NCI-H510A treated with DMSO at 0.1 percent for 48 hours (cell line): ENCODE data around the gene PPP1R3G.
"Not testable (repeated sequence)": the region's sequence is repeated elsewhere in the genome, so short reads cannot be mapped to it uniquely, and the experiment has no call there.

Experiments
- DNase-seq: peaks from one replicate; lab custom pipeline; 2025; lab: John Stamatoyannopoulos, UW

The PPP1R3G gene

GRCh38 chr6:5120011-5120410, 34.9 kb downstream of the PPP1R3G start:
- DNase-seq: no peak

- DNase-seq: not testable (repeated sequence)
These were observed 35.4 kb downstream of the PPP1R3G start for GRCh38 chr6:5120543-5120942.

- no peak for DNase-seq
These were observed 36.3 kb downstream of the PPP1R3G start for GRCh38 chr6:5121479-5121878.

DNA sequence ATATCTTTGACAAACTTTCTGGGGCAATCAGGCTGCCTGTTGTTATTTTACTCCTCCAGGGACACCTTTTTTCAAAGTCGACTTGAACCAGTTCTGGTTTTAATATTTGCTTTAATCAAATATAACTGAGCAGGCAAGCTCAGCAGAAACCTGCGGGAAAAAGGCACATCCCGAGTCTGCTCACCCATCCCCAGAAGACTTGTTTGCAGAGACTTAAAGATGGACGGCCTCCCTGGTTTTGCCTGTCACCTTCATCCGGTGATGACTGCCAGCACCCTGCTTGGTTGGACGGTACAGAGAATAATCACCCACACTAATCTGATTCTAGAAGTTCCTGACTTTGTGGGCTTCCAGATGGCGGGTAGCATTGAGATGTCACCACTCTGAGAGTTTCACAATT, 36.8 kb downstream of the PPP1R3G start:
- no peak for DNase-seq

GRCh38 chr6:5122504-5123112, 37.5 kb downstream of the PPP1R3G start:
- no peak for DNase-seq

DNA sequence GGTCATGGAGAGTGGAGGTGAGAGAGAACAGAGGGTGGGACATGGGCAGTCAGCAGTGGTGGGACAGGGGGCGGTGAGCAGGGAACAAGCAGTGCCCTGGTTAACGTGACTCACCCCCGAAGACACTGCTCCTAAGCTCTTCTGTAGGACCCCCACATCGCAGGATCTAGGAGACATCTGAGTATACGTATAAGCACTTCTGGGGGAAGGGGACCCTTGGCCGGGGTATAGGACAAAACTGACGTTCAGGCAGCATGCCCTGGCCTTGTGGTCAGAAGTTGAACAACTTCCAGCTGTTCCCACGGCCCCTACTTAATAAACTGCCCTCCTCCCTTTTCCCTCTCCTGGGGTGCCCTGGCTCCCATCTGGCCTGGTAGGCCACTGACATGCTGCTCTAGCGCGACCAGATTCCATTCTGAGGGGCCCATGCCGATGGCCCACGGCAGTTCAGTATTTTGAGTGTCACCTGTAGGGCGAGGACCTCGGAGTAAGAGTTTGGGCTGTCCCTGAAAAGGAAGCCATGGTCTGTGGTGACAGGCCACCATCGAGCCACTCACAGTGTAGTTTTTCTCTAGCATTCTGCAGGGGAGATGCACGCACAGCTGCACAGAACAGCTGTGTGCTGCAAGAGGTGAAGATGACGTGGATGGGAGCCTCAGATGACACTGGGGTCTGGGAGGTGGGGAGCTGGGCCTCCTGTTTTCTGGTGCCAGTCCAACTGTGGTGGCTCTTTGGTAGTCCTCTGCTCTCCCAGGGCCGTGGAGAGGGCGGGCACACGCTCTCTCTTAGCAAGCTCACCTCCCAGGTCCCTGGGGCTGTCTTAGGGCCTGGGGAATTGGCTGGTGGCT, 38.4 kb downstream of the PPP1R3G start:
- DNase-seq: no peak

GRCh38 chr6:5124526-5124925, 39.4 kb downstream of the PPP1R3G start:
- DNase-seq: no peak

- no peak for DNase-seq
These were observed 40.2 kb downstream of the PPP1R3G start for GRCh38 chr6:5125152-5126006.

DNA sequence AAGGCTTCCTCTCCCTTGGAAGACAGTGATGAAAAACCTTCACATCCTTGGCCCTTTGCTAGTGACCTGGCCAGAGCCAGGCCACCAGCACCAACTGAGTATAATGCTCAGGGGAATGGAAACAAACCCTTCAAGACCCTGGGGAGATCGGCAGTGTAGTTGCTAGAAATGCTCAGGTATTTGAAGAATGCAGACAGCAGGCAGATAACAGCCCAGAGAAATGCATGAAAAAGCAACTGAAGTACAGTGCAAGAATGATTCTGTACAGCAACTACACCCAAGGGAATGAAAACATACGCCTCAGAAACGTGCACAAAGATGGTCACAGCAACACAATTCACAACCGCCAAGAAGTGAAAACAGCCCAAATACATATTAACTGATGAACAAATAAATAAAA, 41.1 kb downstream of the PPP1R3G start:
- no peak for DNase-seq

DNA sequence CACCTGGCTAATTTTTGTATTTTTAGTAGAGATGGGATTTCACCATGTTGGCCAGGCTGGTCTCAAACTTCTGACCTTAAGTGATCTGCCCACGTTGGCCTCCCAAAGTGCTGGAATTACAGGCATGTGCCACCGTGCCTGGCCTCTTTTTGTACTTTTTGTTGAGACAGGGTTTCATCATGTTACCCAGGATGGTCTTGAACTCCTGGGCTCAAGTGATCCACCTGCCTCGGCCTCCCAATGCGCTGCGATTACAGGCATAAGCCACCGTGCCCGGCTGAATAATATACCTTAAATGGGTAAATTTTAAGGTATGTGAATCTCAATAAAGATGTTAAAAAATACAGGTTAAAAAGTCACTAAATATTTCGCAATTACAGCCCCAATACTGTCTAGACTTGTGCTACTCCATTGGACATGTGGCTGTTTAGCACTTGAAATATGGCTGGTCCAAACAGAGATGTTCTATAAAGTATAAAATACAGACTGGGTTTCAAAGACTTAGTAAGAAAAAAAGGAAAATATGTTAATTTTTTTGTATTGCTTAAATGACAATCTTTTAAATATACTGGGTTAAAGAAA, 42.1 kb downstream of the PPP1R3G start:
- no peak for DNase-seq

- DNase-seq: no peak
These were observed 43.2 kb downstream of the PPP1R3G start for GRCh38 chr6:5128351-5128750.

- DNase-seq: no peak
These were observed 45.2 kb downstream of the PPP1R3G start for GRCh38 chr6:5130135-5130866.

DNA sequence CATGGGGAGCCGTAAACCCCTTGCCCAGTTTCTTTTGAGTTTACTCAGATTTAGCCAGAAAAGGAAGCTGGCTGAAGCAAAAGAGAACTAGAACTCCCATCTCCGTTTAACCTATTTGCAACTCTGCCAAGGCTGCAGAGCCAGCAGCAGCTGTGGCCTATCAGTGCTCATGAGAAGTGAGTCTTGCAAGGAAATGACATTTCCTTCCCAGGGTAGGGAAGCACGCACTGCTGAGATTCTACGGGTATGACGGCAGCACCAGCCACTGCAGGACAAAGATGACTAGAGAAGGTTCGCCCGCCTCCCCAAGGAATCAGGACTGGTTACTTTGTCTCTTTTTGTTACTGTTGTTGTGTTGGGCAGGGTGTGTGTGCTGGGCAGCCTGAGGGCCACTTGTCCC, 47.6 kb downstream of the PPP1R3G start:
- no peak for DNase-seq

DNA sequence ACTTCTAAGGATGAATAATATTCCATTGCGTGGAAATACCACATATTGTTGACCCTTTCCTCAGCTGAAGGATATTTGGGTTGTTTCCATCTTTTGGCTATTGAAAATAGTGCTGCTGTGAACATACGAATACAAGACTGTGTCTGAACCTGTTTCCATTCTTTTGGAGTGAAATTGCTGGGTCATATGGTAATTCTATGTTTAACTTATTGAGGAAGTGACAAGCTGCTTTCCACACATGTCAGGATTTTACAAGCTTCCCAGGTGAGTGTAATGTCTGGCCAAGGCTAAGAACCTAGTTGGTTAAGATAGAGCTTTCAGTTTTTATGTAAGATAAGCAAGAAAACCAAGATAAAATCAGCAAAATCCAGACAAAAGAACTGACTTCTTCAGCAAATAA, 48.8 kb downstream of the PPP1R3G start:
- DNase-seq: no peak

DNA sequence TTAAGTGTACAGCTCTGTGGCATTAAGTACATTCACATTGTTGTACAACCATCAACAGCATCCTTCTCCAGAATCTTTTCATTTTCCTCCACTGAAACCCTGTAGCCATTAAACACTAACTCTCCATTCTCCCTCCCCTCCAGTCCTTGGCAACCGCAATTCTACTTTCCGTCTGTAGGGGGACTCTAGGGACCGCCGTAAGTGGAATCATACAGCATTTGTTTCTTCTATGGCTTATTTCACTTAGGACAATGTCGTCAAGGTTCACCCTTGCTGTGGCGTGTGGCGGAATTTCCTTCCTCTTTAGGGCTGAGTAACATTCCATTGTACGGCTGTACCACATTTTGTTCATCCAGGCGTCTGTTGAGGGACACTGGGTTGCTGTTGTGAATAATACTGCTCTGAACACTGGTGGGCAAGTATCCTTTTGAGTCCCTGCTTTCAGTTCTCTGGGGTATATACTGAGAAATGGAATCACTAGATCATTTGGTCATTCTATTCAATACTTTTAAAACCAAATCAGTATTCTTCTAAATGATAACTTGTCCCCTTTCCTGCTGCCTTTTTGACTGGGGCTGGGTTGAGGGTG, 50.7 kb downstream of the PPP1R3G start:
- DNase-seq: no peak

- DNase-seq: no peak
These were observed 51.7 kb downstream of the PPP1R3G start for GRCh38 chr6:5136851-5137250.
